Neural cell (in vitro differentiated cells): ENCODE results near the gene PEMT. TPM values are rescaled to one million over a fixed set of nuclear protein-coding genes. Genes with fewer than 3 reads are reported as not detected.

Experiments used
- H2AFZ ChIP-seq: fragments of 200-600, 300-800 bp; sonication (generic), shearing (Covaris generic); 2 replicates; pipeline ENCODE4 v1.6.0; 2014; ENCODE audit warnings: low read depth, mild to moderate bottlenecking, antibody characterized with exemption, low read length, moderate library complexity
- H3F3A ChIP-seq: fragments of 200-600 bp; shearing (Covaris generic); 2 replicates; pipeline ENCODE4 v1.6.1; 2016; ENCODE audit warnings: mild to moderate bottlenecking, moderate library complexity, mixed read lengths, antibody characterized with exemption, low read length; ENCODE audit not compliant: insufficient read depth, poor library complexity, severe bottlenecking
- H3K27ac ChIP-seq: fragments of 200-600, 300-800 bp; sonication (generic), shearing (Covaris generic); 2 replicates; pipeline ENCODE4 v1.5.1; 2014; ENCODE audit warnings: mild to moderate bottlenecking, low read length, moderate library complexity
- H3K27me3 ChIP-seq: fragments of 300-800, 200-600 bp; sonication (generic), shearing (Covaris generic); 2 replicates; pipeline ENCODE4 v1.6.0; 2014; ENCODE audit warnings: mild to moderate bottlenecking, low read depth, low read length, moderate library complexity; ENCODE audit not compliant: insufficient read depth
- H3K36me3 ChIP-seq: fragments of 300-800, 200-600 bp; sonication (generic), shearing (Covaris generic); 2 replicates; pipeline ENCODE4 v1.5.1; 2014; ENCODE audit warnings: mild to moderate bottlenecking, antibody characterized with exemption, low read length, moderate library complexity; ENCODE audit not compliant: insufficient read depth
- H3K4me2 ChIP-seq: fragments of 300-800, 200-600 bp; sonication (generic), shearing (Covaris generic); 2 replicates; pipeline ENCODE4 v1.6.0; 2014; ENCODE audit warnings: mild to moderate bottlenecking, low read length
- H3K4me3 ChIP-seq: fragments of 300-800, 200-600 bp; sonication (generic), shearing (Covaris generic); 2 replicates; pipeline ENCODE4 v1.5.1; 2014; ENCODE audit warnings: mild to moderate bottlenecking, low read length, moderate library complexity
- H3K79me2 ChIP-seq: fragments of 200-600 bp; shearing (Covaris generic); replicated peaks from 2 replicates; pipeline ENCODE4 v1.6.0; 2014; ENCODE audit warnings: mild to moderate bottlenecking, low read length, moderate library complexity; ENCODE audit not compliant: insufficient read depth
- H3K9ac ChIP-seq: fragments of 300-800, 200-600 bp; sonication (generic), shearing (Covaris generic); 2 replicates; pipeline ENCODE4 v1.6.1; 2016; ENCODE audit warnings: mild to moderate bottlenecking, low read length, mixed read lengths
- H3K9me2 ChIP-seq: fragments of 200-600 bp; shearing (Covaris generic); 2 replicates; pipeline ENCODE4 v1.6.1; 2016; ENCODE audit warnings: mild to moderate bottlenecking, low read length, mixed read lengths; ENCODE audit not compliant: insufficient read depth
- H3K9me3 ChIP-seq: fragments of 200-600, 300-800 bp; sonication (generic), shearing (Covaris generic); 2 replicates; pipeline ENCODE4 v1.6.1; 2016; ENCODE audit warnings: mild to moderate bottlenecking, mixed run types, low read length, moderate library complexity, mixed read lengths
- H4K20me1 ChIP-seq: fragments of 200-600 bp; shearing (Covaris generic); 2 replicates; pipeline ENCODE4 v1.6.1; 2016; ENCODE audit warnings: mild to moderate bottlenecking, mixed run types; ENCODE audit not compliant: insufficient read depth
- EP300 ChIP-seq: fragments of 450-650 bp; conservative IDR thresholded peaks from 2 replicates; pipeline ENCODE4 v1.6.1; 2014; ENCODE audit warnings: antibody characterized with exemption, mild to moderate bottlenecking, moderate library complexity; ENCODE audit not compliant: poor library complexity, severe bottlenecking
- EZH2 ChIP-seq: fragments of 200-600, 300-800 bp; shearing (Covaris generic), sonication (generic); IDR thresholded peaks from 2 replicates; pipeline ENCODE4 v1.6.1; 2014; ENCODE audit warnings: antibody characterized with exemption, low read length, borderline replicate concordance, mild to moderate bottlenecking; ENCODE audit not compliant: insufficient read depth, poor library complexity, severe bottlenecking
- MXI1 ChIP-seq: fragments of 450-650 bp; conservative IDR thresholded peaks from 2 replicates; pipeline ENCODE4 v1.6.1; 2014; ENCODE audit warnings: antibody characterized with exemption, mild to moderate bottlenecking; ENCODE audit not compliant: poor library complexity, severe bottlenecking
- POLR2AphosphoS5 ChIP-seq: IDR thresholded peaks from 2 replicates; pipeline ENCODE4 v1.6.1; 2012
- RAD21 ChIP-seq: fragments of 450-650 bp; conservative IDR thresholded peaks from 2 replicates; pipeline ENCODE4 v1.6.1; 2014; ENCODE audit warnings: antibody characterized with exemption, mild to moderate bottlenecking, moderate library complexity
- REST ChIP-seq: IDR thresholded peaks from 2 replicates; pipeline ENCODE4 v1.6.1; 2012; ENCODE audit warnings: borderline replicate concordance
- SMC3 ChIP-seq: fragments of 450-650 bp; conservative IDR thresholded peaks from 2 replicates; pipeline ENCODE4 v1.6.1; 2014; ENCODE audit warnings: antibody characterized with exemption, mild to moderate bottlenecking, moderate library complexity; ENCODE audit not compliant: poor library complexity
- TAF1 ChIP-seq: IDR thresholded peaks from 2 replicates; pipeline ENCODE4 v1.6.1; 2012; ENCODE audit warnings: low read depth
- polyA plus RNA-seq: library from polyadenylated mRNA; depleted of rRNA; stranded (reverse); fragments of >200 nt; gene quantifications from 2 replicates; pipeline ENCODE4 v1.2.3, GENCODE V29; 2014
- TF ChIP-seq, protein P1 (sequence below): fragments of 450-650 bp; IDR thresholded peaks from 2 replicates; pipeline ENCODE4 v1.5.1; 2014; ENCODE audit warnings: antibody characterized with exemption, mild to moderate bottlenecking, moderate library complexity; ENCODE audit not compliant: poor library complexity, severe bottlenecking

Gene PEMT
- polyA plus RNA-seq, 1 donor from 2014 or later, result 71.7 TPM

DNA sequence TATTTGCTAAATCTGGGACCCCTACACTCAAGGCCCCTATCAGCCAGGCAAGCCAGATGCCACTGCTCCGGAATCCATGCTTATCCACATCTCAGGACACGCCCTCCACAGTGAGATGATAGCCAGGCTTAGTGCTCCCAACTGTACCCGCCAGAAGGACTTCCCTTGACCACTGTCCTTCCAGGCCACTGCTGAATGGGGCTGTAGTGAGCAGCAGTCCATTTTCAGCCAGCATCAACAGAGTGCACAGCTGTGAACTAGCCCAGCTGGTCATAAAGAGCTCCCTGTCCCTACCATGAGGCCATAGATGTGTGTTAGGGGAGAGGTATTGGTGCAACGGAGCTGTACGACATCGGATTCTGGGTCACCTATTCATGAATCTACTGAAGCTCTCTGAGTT lies 127.7 kb downstream of the PEMT start:
- Histone ChIP-seq H2AFZ (no peak overlapping the region), H3K36me3 (no peaks in the 10 kb centered on the region), H3K9me2 (no peaks in the 10 kb centered on the region), H3K27ac (no peak overlapping the region), H3F3A (no peaks in the 10 kb centered on the region), H3K4me3 (no peak overlapping the region), H3K9me3 (no peaks in the 10 kb centered on the region), H4K20me1 (no peaks in the 10 kb centered on the region), H3K27me3 (no peaks in the 10 kb centered on the region), H3K4me2 (no peak overlapping the region), H3K9ac (no peak overlapping the region), H3K79me2 (no peaks in the 10 kb centered on the region)
- TF ChIP-seq SMC3 (no peak), EZH2 (no peak), EP300 (no peak), REST (no peak), RAD21 (no peak), MXI1 (no peak), POLR2AphosphoS5 (no peak), TAF1 (no peak)
- TF ChIP-seq, protein P1, sequence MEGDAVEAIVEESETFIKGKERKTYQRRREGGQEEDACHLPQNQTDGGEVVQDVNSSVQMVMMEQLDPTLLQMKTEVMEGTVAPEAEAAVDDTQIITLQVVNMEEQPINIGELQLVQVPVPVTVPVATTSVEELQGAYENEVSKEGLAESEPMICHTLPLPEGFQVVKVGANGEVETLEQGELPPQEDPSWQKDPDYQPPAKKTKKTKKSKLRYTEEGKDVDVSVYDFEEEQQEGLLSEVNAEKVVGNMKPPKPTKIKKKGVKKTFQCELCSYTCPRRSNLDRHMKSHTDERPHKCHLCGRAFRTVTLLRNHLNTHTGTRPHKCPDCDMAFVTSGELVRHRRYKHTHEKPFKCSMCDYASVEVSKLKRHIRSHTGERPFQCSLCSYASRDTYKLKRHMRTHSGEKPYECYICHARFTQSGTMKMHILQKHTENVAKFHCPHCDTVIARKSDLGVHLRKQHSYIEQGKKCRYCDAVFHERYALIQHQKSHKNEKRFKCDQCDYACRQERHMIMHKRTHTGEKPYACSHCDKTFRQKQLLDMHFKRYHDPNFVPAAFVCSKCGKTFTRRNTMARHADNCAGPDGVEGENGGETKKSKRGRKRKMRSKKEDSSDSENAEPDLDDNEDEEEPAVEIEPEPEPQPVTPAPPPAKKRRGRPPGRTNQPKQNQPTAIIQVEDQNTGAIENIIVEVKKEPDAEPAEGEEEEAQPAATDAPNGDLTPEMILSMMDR, result no peak

GRCh38 chr17:17462048-17462824 lies 129.3 kb downstream of the PEMT start:
- Histone ChIP-seq H3K27me3 (no peaks in the 10 kb centered on the region), H3K9me2 (no peaks in the 10 kb centered on the region), H3K36me3 (no peaks in the 10 kb centered on the region), H3K27ac (no peak overlapping the region), H3K4me3 (no peak overlapping the region), H3F3A (no peaks in the 10 kb centered on the region), H2AFZ (no peak overlapping the region), H3K4me2 (no peak overlapping the region), H4K20me1 (no peaks in the 10 kb centered on the region), H3K79me2 (no peaks in the 10 kb centered on the region), H3K9ac (no peak overlapping the region), H3K9me3 (no peaks in the 10 kb centered on the region)
- TF ChIP-seq EZH2 (no peak), SMC3 (no peak), EP300 (no peak), MXI1 (no peak), RAD21 (no peak), POLR2AphosphoS5 (no peak), REST (no peak), TAF1 (no peak)
- TF ChIP-seq, protein P1, result no peak
